GM23338 (cell line): ENCODE results near the gene A1BG. TPM values are rescaled to one million over a fixed set of nuclear protein-coding genes. Genes with fewer than 3 reads are reported as not detected.

ENCODE experiments used
- ATAC-seq: fragments of 200-7000 bp; cut with Tn5 transposase; 3 replicates; pipeline ENCODE4 v1.9.1; 2020
- DNase-seq: peaks from one replicate; pipeline ENCODE4 v3.0.0-alpha.2; 2015; ENCODE audit warnings: low spot score
- H2AFZ ChIP-seq: fragments of 200-600 bp; sonication (generic); 2 replicates; pipeline ENCODE4 v1.8.0; 2016; ENCODE audit warnings: antibody characterized with exemption, mild to moderate bottlenecking, moderate library complexity
- H3F3A ChIP-seq: fragments of 200-600 bp; sonication (generic); replicated peaks from 2 replicates; pipeline ENCODE4 v1.8.0; 2017; ENCODE audit warnings: antibody characterized with exemption, mixed run types, low read depth
- H3K27ac ChIP-seq: fragments of 200-600 bp; sonication (generic); 2 replicates; pipeline ENCODE4 v1.6.1; 2016; ENCODE audit warnings: low read depth
- H3K27me3 ChIP-seq: fragments of 200-600 bp; sonication (generic); 2 replicates; pipeline ENCODE4 v1.8.0; 2016; ENCODE audit warnings: mild to moderate bottlenecking, mixed run types, moderate library complexity; ENCODE audit not compliant: insufficient read depth
- H3K36me3 ChIP-seq: fragments of 200-600 bp; sonication (generic); 2 replicates; pipeline ENCODE4 v1.8.0; 2016; ENCODE audit warnings: mild to moderate bottlenecking; ENCODE audit not compliant: insufficient read depth
- H3K4me1 ChIP-seq: fragments of 200-600 bp; sonication (generic); 2 replicates; pipeline ENCODE4 v1.8.0; 2016; ENCODE audit warnings: mild to moderate bottlenecking, moderate library complexity; ENCODE audit not compliant: insufficient read depth
- H3K4me2 ChIP-seq: fragments of 200-600 bp; sonication (generic); 2 replicates; pipeline ENCODE4 v1.7.1; 2017; ENCODE audit warnings: mixed run types
- H3K4me3 ChIP-seq: fragments of 200-600 bp; sonication (generic); 2 replicates; pipeline ENCODE4 v1.6.1; 2016; ENCODE audit warnings: mixed run types
- H3K79me2 ChIP-seq: fragments of 200-600 bp; sonication (generic); replicated peaks from 2 replicates; pipeline ENCODE4 v1.8.0; 2017; ENCODE audit warnings: mild to moderate bottlenecking; ENCODE audit not compliant: insufficient read depth
- H3K9me2 ChIP-seq: fragments of 200-600 bp; sonication (generic); 2 replicates; pipeline ENCODE4 v1.8.0; 2017; ENCODE audit not compliant: insufficient read depth
- H4K20me1 ChIP-seq: fragments of 200-600 bp; sonication (generic); replicated peaks from 2 replicates; pipeline ENCODE4 v1.8.0; 2017; ENCODE audit warnings: mild to moderate bottlenecking; ENCODE audit not compliant: insufficient read depth
- H3K27ac Mint-ChIP-seq: 2 replicates; pipeline ENCODE4 v1.8.0; 2020; ENCODE audit warnings: inconsistent platforms, mild to moderate bottlenecking, moderate library complexity, mixed read lengths
- H3K27me3 Mint-ChIP-seq: 3 replicates; pipeline ENCODE4 v1.8.0; 2022; ENCODE audit warnings: low read depth, mild to moderate bottlenecking, moderate library complexity, mixed read lengths, inconsistent platforms; ENCODE audit not compliant: insufficient read depth, poor library complexity
- H3K36me3 Mint-ChIP-seq: 3 replicates; pipeline ENCODE4 v1.8.0; 2021; ENCODE audit warnings: low read depth, mild to moderate bottlenecking, inconsistent platforms, moderate library complexity, mixed read lengths
- H3K4me1 Mint-ChIP-seq: 3 replicates; pipeline ENCODE4 v1.8.0; 2020; ENCODE audit warnings: mild to moderate bottlenecking, inconsistent platforms, mixed read lengths
- H3K4me3 Mint-ChIP-seq: 3 replicates; pipeline ENCODE4 v1.8.0; 2021; ENCODE audit warnings: moderate library complexity, mild to moderate bottlenecking, inconsistent platforms, mixed read lengths
- H3K9me3 Mint-ChIP-seq: 3 replicates; pipeline ENCODE4 v1.8.0; 2020; ENCODE audit warnings: moderate library complexity, mild to moderate bottlenecking, inconsistent platforms, mixed read lengths
- CREB1 ChIP-seq: fragments of 250-450 bp; sonication (Bioruptor Pico); IDR thresholded peaks from 2 replicates; pipeline ENCODE4 v1.5.0; 2020; ENCODE audit warnings: low read depth, mild to moderate bottlenecking, moderate library complexity
- EZH2 ChIP-seq: fragments of 200-600 bp; sonication (generic); IDR thresholded peaks from one replicate; pipeline ENCODE4 v1.8.0; 2017; ENCODE audit warnings: antibody characterized with exemption, mild to moderate bottlenecking, low read depth; ENCODE audit not compliant: unreplicated experiment
- EZH2phosphoT487 ChIP-seq: fragments of 200-600 bp; sonication (generic); IDR thresholded peaks from one replicate; pipeline ENCODE4 v1.8.1; 2018; ENCODE audit warnings: antibody characterized with exemption; ENCODE audit not compliant: unreplicated experiment
- JUNB ChIP-seq: IDR thresholded peaks from one replicate; pipeline ENCODE4 v1.6.1; 2016; ENCODE audit warnings: antibody characterized with exemption; ENCODE audit not compliant: unreplicated experiment
- POLR2AphosphoS5 ChIP-seq: IDR thresholded peaks from 2 replicates; pipeline ENCODE4 v1.6.1; 2016; ENCODE audit warnings: antibody characterized with exemption, low read depth
- STAT1 ChIP-seq: IDR thresholded peaks from one replicate; pipeline ENCODE4 v1.6.1; 2016; ENCODE audit warnings: antibody characterized with exemption; ENCODE audit not compliant: unreplicated experiment
- ZNF114 ChIP-seq: fragments of 250-450 bp; sonication (Bioruptor Pico); IDR thresholded peaks from 2 replicates; pipeline ENCODE4 v1.5.0; 2020; ENCODE audit warnings: mild to moderate bottlenecking, moderate library complexity
- ZNF331 ChIP-seq: fragments of 250-450 bp; sonication (Bioruptor Pico); IDR thresholded peaks from 2 replicates; pipeline ENCODE4 v1.5.0; 2020; ENCODE audit warnings: low read depth, mild to moderate bottlenecking, moderate library complexity
- polyA plus RNA-seq: library from polyadenylated mRNA; unstranded; fragments of >200 nt; fragmentation: Nextera tagmentation; extraction: Ambion mirVana; gene quantifications from 2 replicates; pipeline ENCODE4 v1.2.1, GENCODE V29; 2016
- total RNA-seq: library from RNA; depleted of rRNA; stranded (reverse); fragments of >200 nt; shearing (Covaris generic); gene quantifications from 2 replicates; pipeline ENCODE4 v1.2.3, GENCODE V29; 2014
- TF ChIP-seq, protein P1 (sequence below): fragments of 250-450 bp; sonication (Bioruptor Pico); IDR thresholded peaks from 2 replicates; pipeline ENCODE4 v1.5.0; 2020; ENCODE audit warnings: mild to moderate bottlenecking, moderate library complexity
- TF ChIP-seq, protein P2 (sequence below): IDR thresholded peaks from one replicate; pipeline ENCODE4 v1.6.1; 2018; ENCODE audit warnings: antibody characterized with exemption; ENCODE audit not compliant: unreplicated experiment
- TF ChIP-seq, protein P3 (sequence below), 2 experiments: fragments of 200-600 bp in 1 of 2; sonication (generic) in 1 of 2; conservative IDR thresholded peaks; 2 replicates each; pipeline versions ENCODE4 v1.5.1 to v1.6.1; 2016 to 2017; ENCODE audit warnings: antibody characterized with exemption in 2 of 2, low read depth in 2 of 2, mild to moderate bottlenecking in 2 of 2, moderate library complexity in 1 of 2
- TF ChIP-seq, protein P4 (sequence below): IDR thresholded peaks from 2 replicates; pipeline ENCODE4 v1.6.1; 2016; ENCODE audit warnings: antibody characterized with exemption

Gene A1BG
- total and polyA plus RNA-seq, 2 experiments from 2014 or later, result 17.7 to 43.5 TPM

DNA sequence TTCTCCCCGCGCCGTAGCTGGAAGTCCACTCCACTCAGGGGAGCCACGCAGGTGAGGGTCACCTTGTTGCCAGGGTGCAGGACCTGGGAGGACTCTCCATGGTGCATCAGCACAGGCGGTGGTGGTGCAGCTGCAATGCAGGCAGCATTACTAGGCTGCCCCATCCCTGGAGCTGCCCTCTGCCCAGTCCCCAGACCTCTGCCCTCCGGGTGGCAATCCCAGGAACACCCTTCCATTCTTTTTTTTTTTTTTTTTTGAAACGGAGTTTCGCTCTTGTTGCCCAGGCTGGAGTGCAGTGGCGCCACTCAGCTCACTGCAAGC lies 1.8 kb downstream of the A1BG start:
- Mint-ChIP-seq H3K9me3 (no peaks in the 10 kb centered on the region), H3K36me3 (no peaks in the 10 kb centered on the region; the same call in 2 of the 3 replicates), H3K4me3 (no peak overlapping the region), H3K27me3 (peaks cover 12% of the 10 kb centered on the region), H3K4me1 (peaks cover 3% of the 10 kb centered on the region; the same call in 2 of the 3 replicates), H3K27ac (no peak overlapping the region)
- Histone ChIP-seq H3K79me2 (no peaks in the 10 kb centered on the region), H4K20me1 (no peaks in the 10 kb centered on the region; the same call in 1 of the 2 replicates), H3K27ac (no peak overlapping the region), H3F3A (peaks cover 10% of the 10 kb centered on the region), H3K9me2 (no peaks in the 10 kb centered on the region), H2AFZ (no peak overlapping the region), H3K27me3 (peaks cover 49% of the 10 kb centered on the region), H3K4me1 (no peaks in the 10 kb centered on the region; the same call in 1 of the 2 replicates), H3K36me3 (no peaks in the 10 kb centered on the region), H3K4me3 (no peak overlapping the region), H3K4me2 (no peak overlapping the region)
- TF ChIP-seq EZH2phosphoT487, result no peak
- TF ChIP-seq, protein P1, sequence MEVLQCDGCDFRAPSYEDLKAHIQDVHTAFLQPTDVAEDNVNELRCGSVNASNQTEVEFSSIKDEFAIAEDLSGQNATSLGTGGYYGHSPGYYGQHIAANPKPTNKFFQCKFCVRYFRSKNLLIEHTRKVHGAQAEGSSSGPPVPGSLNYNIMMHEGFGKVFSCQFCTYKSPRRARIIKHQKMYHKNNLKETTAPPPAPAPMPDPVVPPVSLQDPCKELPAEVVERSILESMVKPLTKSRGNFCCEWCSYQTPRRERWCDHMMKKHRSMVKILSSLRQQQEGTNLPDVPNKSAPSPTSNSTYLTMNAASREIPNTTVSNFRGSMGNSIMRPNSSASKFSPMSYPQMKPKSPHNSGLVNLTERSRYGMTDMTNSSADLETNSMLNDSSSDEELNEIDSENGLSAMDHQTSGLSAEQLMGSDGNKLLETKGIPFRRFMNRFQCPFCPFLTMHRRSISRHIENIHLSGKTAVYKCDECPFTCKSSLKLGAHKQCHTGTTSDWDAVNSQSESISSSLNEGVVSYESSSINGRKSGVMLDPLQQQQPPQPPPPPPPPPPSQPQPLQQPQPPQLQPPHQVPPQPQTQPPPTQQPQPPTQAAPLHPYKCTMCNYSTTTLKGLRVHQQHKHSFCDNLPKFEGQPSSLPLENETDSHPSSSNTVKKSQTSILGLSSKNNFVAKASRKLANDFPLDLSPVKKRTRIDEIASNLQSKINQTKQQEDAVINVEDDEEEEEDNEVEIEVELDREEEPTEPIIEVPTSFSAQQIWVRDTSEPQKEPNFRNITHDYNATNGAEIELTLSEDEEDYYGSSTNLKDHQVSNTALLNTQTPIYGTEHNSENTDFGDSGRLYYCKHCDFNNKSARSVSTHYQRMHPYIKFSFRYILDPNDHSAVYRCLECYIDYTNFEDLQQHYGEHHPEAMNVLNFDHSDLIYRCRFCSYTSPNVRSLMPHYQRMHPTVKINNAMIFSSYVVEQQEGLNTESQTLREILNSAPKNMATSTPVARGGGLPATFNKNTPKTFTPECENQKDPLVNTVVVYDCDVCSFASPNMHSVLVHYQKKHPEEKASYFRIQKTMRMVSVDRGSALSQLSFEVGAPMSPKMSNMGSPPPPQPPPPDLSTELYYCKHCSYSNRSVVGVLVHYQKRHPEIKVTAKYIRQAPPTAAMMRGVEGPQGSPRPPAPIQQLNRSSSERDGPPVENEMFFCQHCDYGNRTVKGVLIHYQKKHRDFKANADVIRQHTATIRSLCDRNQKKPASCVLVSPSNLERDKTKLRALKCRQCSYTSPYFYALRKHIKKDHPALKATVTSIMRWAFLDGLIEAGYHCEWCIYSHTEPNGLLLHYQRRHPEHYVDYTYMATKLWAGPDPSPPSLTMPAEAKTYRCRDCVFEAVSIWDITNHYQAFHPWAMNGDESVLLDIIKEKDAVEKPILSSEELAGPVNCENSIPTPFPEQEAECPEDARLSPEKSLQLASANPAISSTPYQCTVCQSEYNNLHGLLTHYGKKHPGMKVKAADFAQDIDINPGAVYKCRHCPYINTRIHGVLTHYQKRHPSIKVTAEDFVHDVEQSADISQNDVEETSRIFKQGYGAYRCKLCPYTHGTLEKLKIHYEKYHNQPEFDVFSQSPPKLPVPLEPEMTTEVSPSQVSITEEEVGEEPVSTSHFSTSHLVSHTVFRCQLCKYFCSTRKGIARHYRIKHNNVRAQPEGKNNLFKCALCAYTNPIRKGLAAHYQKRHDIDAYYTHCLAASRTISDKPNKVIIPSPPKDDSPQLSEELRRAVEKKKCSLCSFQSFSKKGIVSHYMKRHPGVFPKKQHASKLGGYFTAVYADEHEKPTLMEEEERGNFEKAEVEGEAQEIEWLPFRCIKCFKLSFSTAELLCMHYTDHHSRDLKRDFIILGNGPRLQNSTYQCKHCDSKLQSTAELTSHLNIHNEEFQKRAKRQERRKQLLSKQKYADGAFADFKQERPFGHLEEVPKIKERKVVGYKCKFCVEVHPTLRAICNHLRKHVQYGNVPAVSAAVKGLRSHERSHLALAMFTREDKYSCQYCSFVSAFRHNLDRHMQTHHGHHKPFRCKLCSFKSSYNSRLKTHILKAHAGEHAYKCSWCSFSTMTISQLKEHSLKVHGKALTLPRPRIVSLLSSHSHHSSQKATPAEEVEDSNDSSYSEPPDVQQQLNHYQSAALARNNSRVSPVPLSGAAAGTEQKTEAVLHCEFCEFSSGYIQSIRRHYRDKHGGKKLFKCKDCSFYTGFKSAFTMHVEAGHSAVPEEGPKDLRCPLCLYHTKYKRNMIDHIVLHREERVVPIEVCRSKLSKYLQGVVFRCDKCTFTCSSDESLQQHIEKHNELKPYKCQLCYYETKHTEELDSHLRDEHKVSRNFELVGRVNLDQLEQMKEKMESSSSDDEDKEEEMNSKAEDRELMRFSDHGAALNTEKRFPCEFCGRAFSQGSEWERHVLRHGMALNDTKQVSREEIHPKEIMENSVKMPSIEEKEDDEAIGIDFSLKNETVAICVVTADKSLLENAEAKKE (CRISPR knock-in tag), result no peak
- TF ChIP-seq CREB1 (CRISPR knock-in tag), result no peak
- TF ChIP-seq, protein P2, sequence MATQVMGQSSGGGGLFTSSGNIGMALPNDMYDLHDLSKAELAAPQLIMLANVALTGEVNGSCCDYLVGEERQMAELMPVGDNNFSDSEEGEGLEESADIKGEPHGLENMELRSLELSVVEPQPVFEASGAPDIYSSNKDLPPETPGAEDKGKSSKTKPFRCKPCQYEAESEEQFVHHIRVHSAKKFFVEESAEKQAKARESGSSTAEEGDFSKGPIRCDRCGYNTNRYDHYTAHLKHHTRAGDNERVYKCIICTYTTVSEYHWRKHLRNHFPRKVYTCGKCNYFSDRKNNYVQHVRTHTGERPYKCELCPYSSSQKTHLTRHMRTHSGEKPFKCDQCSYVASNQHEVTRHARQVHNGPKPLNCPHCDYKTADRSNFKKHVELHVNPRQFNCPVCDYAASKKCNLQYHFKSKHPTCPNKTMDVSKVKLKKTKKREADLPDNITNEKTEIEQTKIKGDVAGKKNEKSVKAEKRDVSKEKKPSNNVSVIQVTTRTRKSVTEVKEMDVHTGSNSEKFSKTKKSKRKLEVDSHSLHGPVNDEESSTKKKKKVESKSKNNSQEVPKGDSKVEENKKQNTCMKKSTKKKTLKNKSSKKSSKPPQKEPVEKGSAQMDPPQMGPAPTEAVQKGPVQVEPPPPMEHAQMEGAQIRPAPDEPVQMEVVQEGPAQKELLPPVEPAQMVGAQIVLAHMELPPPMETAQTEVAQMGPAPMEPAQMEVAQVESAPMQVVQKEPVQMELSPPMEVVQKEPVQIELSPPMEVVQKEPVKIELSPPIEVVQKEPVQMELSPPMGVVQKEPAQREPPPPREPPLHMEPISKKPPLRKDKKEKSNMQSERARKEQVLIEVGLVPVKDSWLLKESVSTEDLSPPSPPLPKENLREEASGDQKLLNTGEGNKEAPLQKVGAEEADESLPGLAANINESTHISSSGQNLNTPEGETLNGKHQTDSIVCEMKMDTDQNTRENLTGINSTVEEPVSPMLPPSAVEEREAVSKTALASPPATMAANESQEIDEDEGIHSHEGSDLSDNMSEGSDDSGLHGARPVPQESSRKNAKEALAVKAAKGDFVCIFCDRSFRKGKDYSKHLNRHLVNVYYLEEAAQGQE, result no peak
- no peak for TF ChIP-seq ZNF114 (CRISPR knock-in tag)
- TF ChIP-seq STAT1, result no peak
- TF ChIP-seq ZNF331 (CRISPR knock-in tag), result no peak
- no peak for TF ChIP-seq POLR2AphosphoS5
- TF ChIP-seq JUNB, result no peak
- TF ChIP-seq, protein P3, sequence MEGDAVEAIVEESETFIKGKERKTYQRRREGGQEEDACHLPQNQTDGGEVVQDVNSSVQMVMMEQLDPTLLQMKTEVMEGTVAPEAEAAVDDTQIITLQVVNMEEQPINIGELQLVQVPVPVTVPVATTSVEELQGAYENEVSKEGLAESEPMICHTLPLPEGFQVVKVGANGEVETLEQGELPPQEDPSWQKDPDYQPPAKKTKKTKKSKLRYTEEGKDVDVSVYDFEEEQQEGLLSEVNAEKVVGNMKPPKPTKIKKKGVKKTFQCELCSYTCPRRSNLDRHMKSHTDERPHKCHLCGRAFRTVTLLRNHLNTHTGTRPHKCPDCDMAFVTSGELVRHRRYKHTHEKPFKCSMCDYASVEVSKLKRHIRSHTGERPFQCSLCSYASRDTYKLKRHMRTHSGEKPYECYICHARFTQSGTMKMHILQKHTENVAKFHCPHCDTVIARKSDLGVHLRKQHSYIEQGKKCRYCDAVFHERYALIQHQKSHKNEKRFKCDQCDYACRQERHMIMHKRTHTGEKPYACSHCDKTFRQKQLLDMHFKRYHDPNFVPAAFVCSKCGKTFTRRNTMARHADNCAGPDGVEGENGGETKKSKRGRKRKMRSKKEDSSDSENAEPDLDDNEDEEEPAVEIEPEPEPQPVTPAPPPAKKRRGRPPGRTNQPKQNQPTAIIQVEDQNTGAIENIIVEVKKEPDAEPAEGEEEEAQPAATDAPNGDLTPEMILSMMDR (conservative IDR thresholded peaks at IDR 0.05; ENCODE audit: low read depth in 2 of 2), result no peak
- TF ChIP-seq, protein P4, sequence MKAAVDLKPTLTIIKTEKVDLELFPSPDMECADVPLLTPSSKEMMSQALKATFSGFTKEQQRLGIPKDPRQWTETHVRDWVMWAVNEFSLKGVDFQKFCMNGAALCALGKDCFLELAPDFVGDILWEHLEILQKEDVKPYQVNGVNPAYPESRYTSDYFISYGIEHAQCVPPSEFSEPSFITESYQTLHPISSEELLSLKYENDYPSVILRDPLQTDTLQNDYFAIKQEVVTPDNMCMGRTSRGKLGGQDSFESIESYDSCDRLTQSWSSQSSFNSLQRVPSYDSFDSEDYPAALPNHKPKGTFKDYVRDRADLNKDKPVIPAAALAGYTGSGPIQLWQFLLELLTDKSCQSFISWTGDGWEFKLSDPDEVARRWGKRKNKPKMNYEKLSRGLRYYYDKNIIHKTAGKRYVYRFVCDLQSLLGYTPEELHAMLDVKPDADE, result no peak
- TF ChIP-seq EZH2, result no peak
- DNase-seq (no peak), ATAC-seq (no peak)
